Prostate gland (tissue), 2 donors: ENCODE measurements around the gene LONP2.

Experiments
- POLR2A ChIP-seq: fragments of 450-650 bp; IDR thresholded peaks from one replicate; pipeline ENCODE4 v1.6.1; 2016; ENCODE audit warnings: antibody characterized with exemption, mild to moderate bottlenecking
- POLR2AphosphoS5 ChIP-seq: sonication (generic); formaldehyde crosslinking; IDR thresholded peaks from one replicate; pipeline ENCODE4 v1.6.1; 2017; ENCODE audit warnings: antibody characterized with exemption
- TF ChIP-seq, protein P1 (sequence below), 4 experiments: fragments of 200-600 bp in 2 of 4; fragments of 450-650 bp in 2 of 4; sonication (generic) in 2 of 4; IDR thresholded peaks; 1 replicate in 3 of 4; 2 replicates in 1 of 4; pipeline ENCODE4 v1.5.1; 2016 to 2019; ENCODE audit warnings: antibody characterized with exemption in 4 of 4, mild to moderate bottlenecking in 2 of 4, moderate library complexity in 2 of 4

DNA sequence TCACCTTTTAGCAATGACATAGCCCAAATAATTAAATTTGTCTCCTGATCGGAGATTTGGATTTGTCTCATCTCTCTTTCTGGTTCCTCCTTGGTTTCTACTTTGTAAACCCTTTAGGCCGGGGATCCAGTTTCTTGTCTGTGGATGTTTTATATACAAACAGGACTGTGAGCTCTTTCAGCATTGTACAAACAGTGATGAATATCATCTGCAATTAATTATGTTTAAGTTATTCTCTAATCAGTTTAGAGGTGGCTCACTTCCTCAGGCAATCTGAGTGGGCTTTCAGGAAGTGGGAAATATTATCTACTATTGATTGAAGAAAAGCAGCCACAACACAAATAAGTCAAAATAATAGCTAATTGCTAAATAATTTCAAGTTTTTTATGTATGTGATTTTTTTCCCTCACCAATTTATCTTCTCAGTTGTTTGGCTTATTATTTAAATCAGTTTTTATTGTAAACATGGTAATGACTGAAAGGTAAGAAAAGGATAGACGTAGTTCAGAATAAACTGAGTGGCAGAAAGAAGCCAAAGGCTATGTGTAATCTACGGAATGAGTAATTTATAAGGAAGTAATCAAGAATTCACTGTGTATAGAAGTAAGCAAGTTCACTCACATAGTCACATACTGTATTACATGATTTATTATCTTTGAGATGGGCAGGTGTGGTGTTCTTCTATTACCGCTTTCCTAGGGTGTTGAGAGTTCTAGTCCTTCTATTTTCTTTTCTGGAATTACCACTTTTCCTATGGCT lies 6.6 kb downstream of the LONP2 start:
- TF ChIP-seq, protein P1, sequence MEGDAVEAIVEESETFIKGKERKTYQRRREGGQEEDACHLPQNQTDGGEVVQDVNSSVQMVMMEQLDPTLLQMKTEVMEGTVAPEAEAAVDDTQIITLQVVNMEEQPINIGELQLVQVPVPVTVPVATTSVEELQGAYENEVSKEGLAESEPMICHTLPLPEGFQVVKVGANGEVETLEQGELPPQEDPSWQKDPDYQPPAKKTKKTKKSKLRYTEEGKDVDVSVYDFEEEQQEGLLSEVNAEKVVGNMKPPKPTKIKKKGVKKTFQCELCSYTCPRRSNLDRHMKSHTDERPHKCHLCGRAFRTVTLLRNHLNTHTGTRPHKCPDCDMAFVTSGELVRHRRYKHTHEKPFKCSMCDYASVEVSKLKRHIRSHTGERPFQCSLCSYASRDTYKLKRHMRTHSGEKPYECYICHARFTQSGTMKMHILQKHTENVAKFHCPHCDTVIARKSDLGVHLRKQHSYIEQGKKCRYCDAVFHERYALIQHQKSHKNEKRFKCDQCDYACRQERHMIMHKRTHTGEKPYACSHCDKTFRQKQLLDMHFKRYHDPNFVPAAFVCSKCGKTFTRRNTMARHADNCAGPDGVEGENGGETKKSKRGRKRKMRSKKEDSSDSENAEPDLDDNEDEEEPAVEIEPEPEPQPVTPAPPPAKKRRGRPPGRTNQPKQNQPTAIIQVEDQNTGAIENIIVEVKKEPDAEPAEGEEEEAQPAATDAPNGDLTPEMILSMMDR (IDR thresholded peaks at IDR 0.05) = no peak
- TF ChIP-seq POLR2AphosphoS5 (no peak), POLR2A (no peak)
